ENCODE data around the gene MICAL2. TPM values are rescaled to one million over a fixed set of nuclear protein-coding genes. Genes with fewer than 3 reads are reported as not detected.

Gene MICAL2
- total and polyA plus RNA-seq, 2 of the 8 experiments (the other 6 are each of a cell fraction or from before 2014, with no cell fraction given), result 1.3 to 4.1 TPM

- no peak overlapping the region for H3K9ac ChIP-seq (replicated peaks in 1 of 4; ENCODE audit: extremely low read depth in 1 of 4, low read depth in 3 of 4, low read length in 3 of 4)
- no peak overlapping the region for H2BK120ac ChIP-seq (replicated peaks; ENCODE audit: low read depth, low read length)
- peak overlapping the region; percentile 65; the same call in 1 of the 2 replicates for H2BK15ac ChIP-seq (ENCODE audit: low read length)
- H3K23ac ChIP-seq (ENCODE audit: insufficient read length), result no peak overlapping the region
- no peaks in the 10 kb centered on the region for H3K23me2 ChIP-seq (ENCODE audit: low read depth, low read length)
- no peak overlapping the region for H3K4me2 ChIP-seq (ENCODE audit: insufficient read depth in 1 of 2, low read depth in 2 of 2, low read length in 2 of 2)
- no peak overlapping the region for H3K4me3 ChIP-seq (ENCODE audit: extremely low read depth in 1 of 4, insufficient read depth in 2 of 4, low read depth in 3 of 4, low read length in 4 of 4)
- H4K8ac ChIP-seq (ENCODE audit: extremely low read depth, insufficient read depth, low read length), result no peak overlapping the region
- H2BK5ac ChIP-seq (ENCODE audit: low read depth, low read length), result no peak overlapping the region
- no peak overlapping the region for H4K91ac ChIP-seq (replicated peaks; ENCODE audit: insufficient read length, low read length)
- FAIRE-seq, result no peak
- H3K27ac ChIP-seq (ENCODE audit: low read depth, low read length), result no peak overlapping the region
- no peak overlapping the region for H2BK12ac ChIP-seq (ENCODE audit: low read depth, low read length)
- no peak overlapping the region for H3K4ac ChIP-seq (replicated peaks; ENCODE audit: insufficient read length, low read depth, low read length)
- no peak overlapping the region for H3K18ac ChIP-seq (ENCODE audit: extremely low read depth, low read length)
- POLR2A ChIA-PET (ENCODE audit: partially characterized antibody), result interaction anchor here (1.2 kb wide), 1 partner anchor 15 kb away, joined by 3 read pairs; no protein-coding TSS in a partner anchor
- no peaks in the 10 kb centered on the region for H3K79me1 ChIP-seq (ENCODE audit: low read depth, low read length)
- WGBS, 2 experiments (ENCODE audit: extremely low coverage in 1 of 2, insufficient coverage in 1 of 2, insufficient read length in 1 of 2, insufficient replicate concordance in 2 of 2, low coverage in 1 of 2, low lambda C conversion rate in 2 of 2, missing lambda C conversion rate in 1 of 2), result 96% methylated on average over 8 of the region's 9 CpGs; no CpG with 5 or more reads in 1 of the 2 experiments
- CTCF ChIA-PET (ENCODE audit: partially characterized antibody), result interaction anchor here (0.6 to 7.0 kb wide), 15 partner anchors 10 to 200 kb away, joined by 3 to 37 read pairs (median 6); no protein-coding TSS in a partner anchor
- H3K4me1 ChIP-seq (replicated peaks in 1 of 4; ENCODE audit: control insufficient read depth in 3 of 4, insufficient read depth in 4 of 4, low read length in 3 of 4), result peaks cover 3 to 14% (median 10%) of the 10 kb centered on the region in 4 experiments
- H3K79me2 ChIP-seq (ENCODE audit: control insufficient read depth in 1 of 2, insufficient read depth in 2 of 2, low read length in 2 of 2), result no peaks in the 10 kb centered on the region
- H2AK5ac ChIP-seq (ENCODE audit: low read depth, low read length), result no peak overlapping the region
- H4K5ac ChIP-seq (ENCODE audit: insufficient read length, low read depth, low read length), result no peak overlapping the region
- no peak overlapping the region for H3K14ac ChIP-seq (ENCODE audit: insufficient read length)
- no peak overlapping the region for H2AFZ ChIP-seq (ENCODE audit: low read length)
- no peaks in the 10 kb centered on the region for H3K9me3 ChIP-seq (ENCODE audit: insufficient read depth in 2 of 2, low read depth in 1 of 2, low read length in 1 of 2)
- no peak for DNase-seq (ENCODE audit: low read depth in 1 of 2, low spot score in 2 of 2)
- no peaks in the 10 kb centered on the region for H3K36me3 ChIP-seq (ENCODE audit: control insufficient read depth in 2 of 4, insufficient read depth in 4 of 4, low read length in 3 of 4)
- no peaks in the 10 kb centered on the region for H3K27me3 ChIP-seq (replicated peaks in 1 of 4; ENCODE audit: control insufficient read depth in 3 of 4, extremely low read depth in 1 of 4, insufficient read depth in 3 of 4, low read length in 3 of 4)
- H4K20me1 ChIP-seq (replicated peaks in 1 of 2; ENCODE audit: control insufficient read depth in 1 of 2, insufficient read depth in 2 of 2, low read length in 2 of 2), result no peaks in the 10 kb centered on the region
- H3K56ac ChIP-seq (replicated peaks; ENCODE audit: insufficient read length, low read depth, low read length), result no peak overlapping the region
- H2BK20ac ChIP-seq (ENCODE audit: low read length), result no peak overlapping the region
- TF ChIP-seq ZNF274 (IDR thresholded peaks at IDR 0.05; ENCODE audit: borderline replicate concordance, extremely low read depth, low read length), result no peak
- no peak for TF ChIP-seq SP1 (IDR thresholded peaks at IDR 0.05; ENCODE audit: low read depth, low read length)
- TF ChIP-seq TEAD4 (IDR thresholded peaks at IDR 0.05; ENCODE audit: low read depth, low read length), result no peak
- TF ChIP-seq CBX8 (IDR thresholded peaks at IDR 0.05; ENCODE audit: borderline replicate concordance, low read depth, low read length), result no peak
- no peak for TF ChIP-seq EP300 (IDR thresholded peaks at IDR 0.05; ENCODE audit: borderline replicate concordance in 1 of 2, low read depth in 2 of 2, low read length in 2 of 2)
- TF ChIP-seq POU5F1 (IDR thresholded peaks at IDR 0.05; ENCODE audit: low read depth, low read length), result no peak
- TF ChIP-seq ATF3 (IDR thresholded peaks at IDR 0.05; ENCODE audit: insufficient read depth, low read depth, low read length), result no peak
- TF ChIP-seq RAD21 (IDR thresholded peaks at IDR 0.05 in 1 of 2, conservative IDR thresholded peaks at IDR 0.05 in 1 of 2; ENCODE audit: low read depth in 2 of 2, low read length in 2 of 2), result no peak
- TF ChIP-seq NANOG (IDR thresholded peaks at IDR 0.05; ENCODE audit: insufficient read depth, low read depth, low read length, poor library complexity, severe bottlenecking), result no peak
- TF ChIP-seq POLR2A (IDR thresholded peaks at IDR 0.05; ENCODE audit: control extremely low read depth in 1 of 2, low read depth in 2 of 2, low read length in 2 of 2), result no peak
- no peak for TF ChIP-seq FOSL1 (IDR thresholded peaks at IDR 0.05; ENCODE audit: insufficient read depth, low read depth, low read length)
- TF ChIP-seq EGR1 (IDR thresholded peaks at IDR 0.05; ENCODE audit: borderline replicate concordance, low read depth, low read length), result no peak
- TF ChIP-seq SIX5 (IDR thresholded peaks at IDR 0.05; ENCODE audit: low read depth, low read length), result no peak
- TF ChIP-seq SRF (IDR thresholded peaks at IDR 0.05; ENCODE audit: low read depth, low read length), result no peak
Observed at GRCh38 chr11:12088531-12088930, 21.9 kb upstream of the MICAL2 start.

Measured in H1 (cell line).